Measurements from ENCODE around the gene RAB31.

- no peak for TF ChIP-seq CTCF (optimal IDR thresholded peaks at IDR 0.05 in 1 of 3, IDR thresholded peaks at IDR 0.05 in 1 of 3, conservative IDR thresholded peaks at IDR 0.05 in 1 of 3; ENCODE audit: extremely low read depth in 1 of 3, insufficient read depth in 2 of 3, low read length in 3 of 3)
- TF ChIP-seq EZH2 (IDR thresholded peaks at IDR 0.05; ENCODE audit: low read length): no peak
These were observed 95.1 kb downstream of the RAB31 start for GRCh38 chr18:9803063-9803697.

All from keratinocyte (primary cell).